NB4 (cell line): Measurements from ENCODE around the gene LRR1.
A peak's percentile ranks its signal among the peaks of the same experiment; 100 is the strongest.
"Not testable (repeated sequence)": the region's sequence is repeated elsewhere in the genome, so short reads cannot be mapped to it uniquely, and the experiment has no call there.

Experiments
- DNase-seq: peaks from one replicate; pipeline ENCODE4 v3.0.0; 2010; ENCODE audit warnings: low read depth
- H3K4me3 ChIP-seq: one replicate; pipeline ENCODE4 v1.5.1; 2011; ENCODE audit warnings: mild to moderate bottlenecking, low read depth, low read length, moderate library complexity
- CTCF ChIP-seq: IDR thresholded peaks from one replicate; pipeline ENCODE4 v1.5.1; 2012; ENCODE audit warnings: low read depth, low read length
- MAX ChIP-seq: IDR thresholded peaks from 2 replicates; pipeline ENCODE4 v1.6.1; 2011; ENCODE audit warnings: low read depth, low read length
- MYC ChIP-seq: IDR thresholded peaks from 2 replicates; pipeline ENCODE4 v1.6.1; 2011; ENCODE audit warnings: low read depth, low read length
- POLR2A ChIP-seq: IDR thresholded peaks from 2 replicates; pipeline ENCODE4 v1.6.1; 2011; ENCODE audit warnings: mild to moderate bottlenecking; ENCODE audit not compliant: insufficient read length; ENCODE audit errors: extremely low read depth

LRR1 gene

GRCh38 chr14:49617852-49618519, 19.2 kb downstream of the LRR1 start:
- no peak for DNase-seq
- TF ChIP-seq POLR2A (no peak), MAX (no peak), MYC (no peak), CTCF (no peak)
- peak overlapping the region; percentile 33 for H3K4me3 ChIP-seq

- DNase-seq = not testable (repeated sequence)
- peak overlapping the region; percentile 85 for H3K4me3 ChIP-seq
These were observed 20.5 kb downstream of the LRR1 start for GRCh38 chr14:49619273-49619672.

GRCh38 chr14:49619730-49620129, 21.0 kb downstream of the LRR1 start:
- H3K4me3 ChIP-seq = peak overlapping the region; percentile 85
- no peak for DNase-seq

GRCh38 chr14:49620182-49621113, 21.7 kb downstream of the LRR1 start, which contains the start of the genes MGAT2 and RPL36AL:
Gene MGAT2, plus strand, starts transcription at chr14:49620799. Its CDS starts 470 bp downstream, at chr14:49621269.
Gene RPL36AL, minus strand, starts transcription at chr14:49620626. Its CDS starts 1,522 bp downstream, at chr14:49619104.
- peak; percentile 98 for DNase-seq
- peak; percentile 96 for TF ChIP-seq POLR2A
- TF ChIP-seq CTCF = no peak
- no peak; the same call in none of the 2 replicates for TF ChIP-seq MYC
- peak; percentile 7; the same call in 1 of the 2 replicates for TF ChIP-seq MAX
- peak within 1 kb of the TSS; percentile 85 for H3K4me3 ChIP-seq

More at GRCh38 chr14:49619730-49620129, 21.0 kb downstream of the LRR1 start:
- TF ChIP-seq CTCF = no peak
- TF ChIP-seq POLR2A = no peak
- no peak for TF ChIP-seq MAX
- no peak for TF ChIP-seq MYC

- no peak for TF ChIP-seq CTCF
- peak; percentile 94 for TF ChIP-seq MYC
- TF ChIP-seq POLR2A = no peak
- peak; percentile 86 for TF ChIP-seq MAX
- DNase-seq = peak; percentile 90
- H3K4me3 ChIP-seq = peak overlapping the region; percentile 85
These were observed 22.6 kb downstream of the LRR1 start for GRCh38 chr14:49621114-49621881.
